Eye (tissue), 1 donor: ENCODE measurements around the gene MCM6.
"Not testable (repeated sequence)": the region's sequence is repeated elsewhere in the genome, so short reads cannot be mapped to it uniquely, and the experiment has no call there.

Experiments used
- DNase-seq: peaks from one replicate; pipeline ENCODE4 v3.0.0-alpha.2; 2015

Gene MCM6

GRCh38 chr2:135818937-135819610, 57.2 kb downstream of the MCM6 start:
- DNase-seq: no peak

DNA sequence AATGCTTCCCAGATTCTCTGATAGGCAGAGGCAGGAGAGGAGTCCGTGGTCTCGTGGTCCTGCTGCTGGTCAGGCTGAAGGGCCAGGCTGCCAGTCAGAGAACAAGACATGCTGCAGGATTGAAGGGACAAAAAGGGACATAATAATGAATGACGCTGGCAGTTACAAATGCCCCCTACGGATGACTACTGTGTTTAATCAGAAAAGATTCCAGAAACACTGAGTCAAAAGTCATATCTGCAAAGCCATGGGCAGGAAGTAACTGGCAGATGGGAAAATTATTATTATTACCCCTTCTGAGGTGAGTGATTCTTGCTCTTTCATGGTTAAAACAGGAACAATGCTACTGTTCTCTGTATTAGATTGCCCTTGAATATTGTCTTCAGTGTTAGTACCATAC, 58.3 kb downstream of the MCM6 start:
- DNase-seq: no peak

DNA sequence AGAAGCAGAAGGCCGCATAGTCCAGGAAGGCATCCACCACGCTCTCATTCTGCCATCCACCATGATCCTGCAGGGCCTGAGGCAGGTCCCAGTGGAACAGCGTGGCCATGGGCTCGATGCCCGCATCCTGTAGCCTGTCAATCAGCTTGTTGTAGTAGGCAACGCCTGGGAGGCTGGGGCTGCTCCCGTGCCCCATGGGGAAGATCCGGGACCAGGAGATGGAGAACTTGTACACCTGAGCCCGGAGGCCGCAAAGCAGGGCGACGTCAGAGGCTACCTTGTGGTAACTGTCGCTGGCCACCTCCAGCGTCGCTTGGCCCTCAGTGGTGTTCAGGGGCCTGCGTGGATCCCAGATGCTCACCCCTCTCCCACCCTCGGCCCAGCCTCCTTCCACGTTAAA, 58.8 kb downstream of the MCM6 start:
- no peak for DNase-seq

GRCh38 chr2:135815269-135815668, 61.0 kb downstream of the MCM6 start:
- DNase-seq: no peak

DNA sequence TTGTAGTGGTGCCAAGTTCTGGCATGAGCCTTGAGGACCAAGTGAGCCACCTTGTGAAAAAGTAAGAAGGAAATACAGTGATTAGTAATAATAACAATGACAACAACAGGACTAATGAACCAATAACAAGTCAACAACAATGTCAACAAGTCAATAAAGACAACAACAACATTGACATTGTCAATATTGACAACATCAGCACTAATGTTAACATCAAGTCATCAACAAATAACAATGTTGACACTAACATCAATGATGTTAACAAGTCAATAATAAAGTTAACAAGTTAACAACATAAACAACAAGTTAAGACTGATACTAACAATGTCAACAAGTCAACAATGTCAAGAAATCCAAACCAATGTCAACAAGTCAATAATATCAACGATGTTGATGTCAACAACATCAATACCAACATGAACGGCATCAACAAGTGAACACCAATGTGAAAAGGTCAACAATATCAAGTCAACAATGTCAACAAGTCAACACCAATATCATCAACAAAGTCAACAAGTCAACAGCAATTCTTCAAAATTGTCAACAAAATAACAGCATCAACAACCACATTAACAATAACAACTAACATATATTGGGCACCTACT, 63.2 kb downstream of the MCM6 start:
- no peak for DNase-seq

GRCh38 chr2:135807874-135808273, 68.4 kb downstream of the MCM6 start:
- DNase-seq: not testable (repeated sequence)

DNA sequence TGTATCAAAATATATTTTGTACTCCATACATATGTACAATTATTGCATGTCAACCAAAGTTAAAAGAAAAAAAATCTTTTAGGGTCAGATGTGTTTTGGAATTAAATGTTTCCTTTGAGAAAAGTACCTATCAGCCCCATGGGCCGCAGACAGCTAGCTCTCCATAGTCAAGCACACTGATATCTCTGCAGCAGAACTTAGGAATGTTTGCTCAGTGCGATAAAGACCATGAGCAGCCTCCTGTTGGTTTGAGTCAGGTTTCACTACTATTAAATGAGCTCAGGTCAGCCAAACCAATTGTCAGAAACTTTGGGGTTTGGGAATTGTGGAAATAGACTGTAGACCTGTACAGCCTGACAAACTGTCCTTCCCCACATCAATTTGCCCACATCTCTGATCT, 73.0 kb downstream of the MCM6 start:
- no peak for DNase-seq

- DNase-seq: no peak
Measured at GRCh38 chr2:135802350-135802749, 73.9 kb downstream of the MCM6 start.

DNA sequence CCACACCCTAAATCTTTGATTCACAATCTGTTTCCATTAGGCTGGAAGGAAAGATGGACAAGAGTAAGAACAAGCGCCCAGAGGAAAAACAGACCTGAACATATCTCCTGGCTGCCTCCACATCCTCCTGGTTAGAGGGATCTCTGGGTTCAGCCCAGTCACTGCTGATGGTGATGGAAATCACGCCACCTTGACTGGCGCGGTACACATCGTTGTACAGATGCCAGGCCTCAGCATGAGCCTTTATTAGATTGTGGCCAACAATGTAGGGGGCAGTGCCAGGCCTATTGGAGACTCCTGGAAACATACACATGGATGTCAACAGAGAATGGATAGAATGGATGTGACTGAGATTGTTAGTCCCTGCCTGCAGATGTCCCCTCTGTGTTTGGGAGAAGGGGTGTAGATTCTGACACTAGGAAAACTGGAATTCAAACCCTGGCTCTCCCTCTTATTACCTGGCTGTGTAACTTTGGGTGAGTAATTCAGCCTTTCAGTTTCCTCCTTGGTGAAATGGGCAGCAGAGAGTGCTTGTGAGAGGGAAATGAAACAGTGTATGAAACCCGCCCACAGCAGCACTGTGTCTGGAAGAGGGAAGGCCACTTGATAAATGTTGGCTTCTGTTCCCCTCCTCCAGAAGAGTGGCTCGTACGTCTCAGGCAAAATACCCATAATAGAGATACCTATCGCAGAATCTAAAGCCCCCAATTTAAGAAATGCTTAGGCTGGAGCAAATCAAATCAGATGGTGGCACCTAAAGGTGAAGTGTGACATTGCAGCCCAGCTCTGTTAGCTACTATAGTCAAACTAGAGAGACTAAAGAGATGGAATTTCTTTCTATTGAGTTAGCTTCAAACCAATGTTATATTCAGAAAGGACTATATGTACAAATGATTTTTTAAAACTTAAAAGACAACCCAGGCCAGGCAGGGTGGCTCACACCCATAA, 75.5 kb downstream of the MCM6 start:
- no peak for DNase-seq

- no peak for DNase-seq
Measured at GRCh38 chr2:135799738-135800137, 76.5 kb downstream of the MCM6 start.

- DNase-seq: no peak
Measured at GRCh38 chr2:135798762-135799161, 77.5 kb downstream of the MCM6 start.

DNA sequence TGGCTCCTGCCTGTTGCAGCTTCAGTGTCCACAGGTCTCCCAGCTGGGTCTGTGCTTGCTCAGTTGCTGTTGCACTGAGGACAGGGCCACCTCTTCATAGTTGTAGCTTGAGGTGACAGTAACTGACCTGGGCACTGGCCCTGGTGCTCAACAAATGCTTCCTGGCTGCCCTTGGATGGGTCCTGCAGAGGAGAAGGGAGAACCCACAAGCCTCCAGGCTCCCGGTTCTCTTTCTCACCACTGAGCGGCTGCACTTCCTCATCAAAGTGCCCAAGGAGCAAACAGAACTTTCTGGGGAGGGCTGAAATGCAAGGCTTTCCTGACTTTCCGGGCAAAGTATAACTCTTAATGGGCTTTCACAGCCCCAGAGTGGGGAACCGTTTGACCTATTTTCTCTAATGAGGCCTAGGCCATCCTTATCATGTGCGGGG, 78.0 kb downstream of the MCM6 start:
- no peak for DNase-seq

GRCh38 chr2:135797497-135798274, 78.6 kb downstream of the MCM6 start:
- DNase-seq: peak; percentile 87

DNA sequence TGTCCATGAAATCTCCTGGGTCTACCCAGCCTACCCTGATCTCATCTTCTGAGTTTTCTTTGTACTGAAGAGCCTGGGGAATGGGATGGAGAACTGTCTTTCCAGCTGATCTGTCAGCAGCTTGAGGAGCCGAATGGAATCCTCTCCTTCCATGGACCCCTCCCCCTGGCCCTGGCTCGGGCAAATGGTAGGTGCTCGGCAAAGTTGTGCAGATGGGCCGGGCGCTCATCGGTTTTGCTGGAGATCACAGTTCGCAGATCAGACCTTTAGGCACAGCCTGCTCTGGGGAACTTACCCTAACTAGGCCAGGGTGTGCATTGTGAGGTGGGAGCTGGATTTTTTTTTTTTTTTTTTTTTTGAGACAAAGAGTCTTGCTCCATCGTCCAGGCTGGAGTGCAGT, 79.6 kb downstream of the MCM6 start:
- DNase-seq: no peak

GRCh38 chr2:135795641-135796040, 80.6 kb downstream of the MCM6 start:
- DNase-seq: not testable (repeated sequence)

- no peak for DNase-seq
Measured at GRCh38 chr2:135792401-135793150, 83.7 kb downstream of the MCM6 start.

GRCh38 chr2:135791418-135792190, 84.6 kb downstream of the MCM6 start:
- DNase-seq: no peak

GRCh38 chr2:135790423-135790822, 85.8 kb downstream of the MCM6 start:
- DNase-seq: no peak
